Mucosa of descending colon (tissue), 3 donors: ENCODE results near the gene GABRR3. TPM values are rescaled to one million over a fixed set of nuclear protein-coding genes. Genes with fewer than 3 reads are reported as not detected.
A peak's percentile ranks its signal among the peaks of the same experiment; 100 is the strongest.

Experiments
- ATAC-seq: fragments of 200-7000 bp; cut with Tn5 transposase; one replicate; pipeline ENCODE4 v1.9.1; 2020; ENCODE audit warnings: mild to moderate bottlenecking, moderate library complexity
- DNase-seq, 3 donors: peaks; one replicate each; pipeline ENCODE4 v3.0.0-alpha.2; 2020
- H3K36me3 ChIP-seq: fragments of 200-600 bp; one replicate; pipeline ENCODE4 v1.8.0; 2021; ENCODE audit warnings: low read depth, mild to moderate bottlenecking
- H3K4me1 ChIP-seq: fragments of 200-600 bp; one replicate; pipeline ENCODE4 v1.8.0; 2021; ENCODE audit warnings: low read depth, mild to moderate bottlenecking
- H3K4me3 ChIP-seq: fragments of 200-600 bp; one replicate; pipeline ENCODE4 v1.8.0; 2021; ENCODE audit warnings: mild to moderate bottlenecking
- H3K9me3 ChIP-seq: fragments of 200-600 bp; one replicate; pipeline ENCODE4 v1.8.0; 2021; ENCODE audit warnings: mild to moderate bottlenecking
- CTCF ChIP-seq: fragments of 200-600 bp; IDR thresholded peaks from one replicate; pipeline ENCODE4 v1.8.0; 2022; ENCODE audit warnings: antibody characterized with exemption, mild to moderate bottlenecking
- intact Hi-C, 2 donors: fragments of 100-400 bp; cut with DNase I in 1 of 2; cut with micrococcal nuclease in 1 of 2; formaldehyde crosslinking; loops; one replicate each; pipeline versions ENCODE4 v1.11.0 to v1.11.1; 2022; cut with DNase I, micrococcal nuclease
- total RNA-seq, 3 donors: library from RNA; stranded (reverse); fragmentation: NEBNext Ultra II Directional in 2 of 3; extraction: Animal tissue kit (Norgen Biotek cat#: 25700) in 2 of 3; gene quantifications; one replicate each; pipeline versions ENCODE4 v1.2.1 to v1.2.4, GENCODE V29; 2021 to 2023
- donor health status: DM: no; HTN: no; CAD: no; lungs with moderate emphysema.
- donor health status: DM: no; HTN: no; CAD: no.
- donor health status: DM: no; HTN: yes; CAD: no.

Gene GABRR3
- total RNA-seq, 3 donors from 2014 or later, result not detected

GRCh38 chr3:97940034-97940433 is 95.1 kb downstream of the GABRR3 start:
- intact Hi-C loops, result no loop called here
- Histone ChIP-seq H3K4me1 (no peaks in the 10 kb centered on the region), H3K36me3 (no peaks in the 10 kb centered on the region), H3K9me3 (no peaks in the 10 kb centered on the region), H3K4me3 (no peak overlapping the region)
- no peak for DNase-seq
- peak; percentile 25 for ATAC-seq
- no peak for TF ChIP-seq CTCF

- intact Hi-C loops, result no loop called here
- no peak for TF ChIP-seq CTCF
- Histone ChIP-seq H3K36me3 (no peaks in the 10 kb centered on the region), H3K4me3 (no peak overlapping the region), H3K4me1 (no peaks in the 10 kb centered on the region), H3K9me3 (no peaks in the 10 kb centered on the region)
- ATAC-seq (no peak), DNase-seq (no peak)
Measured at GRCh38 chr3:97939401-97939800, 95.7 kb downstream of the GABRR3 start.

- H3K9me3 ChIP-seq, result no peaks in the 10 kb centered on the region
- no peaks in the 10 kb centered on the region for H3K4me1 ChIP-seq
- intact Hi-C loops, result no loop called here
- no peak overlapping the region for H3K4me3 ChIP-seq
- no peak for TF ChIP-seq CTCF
- no peaks in the 10 kb centered on the region for H3K36me3 ChIP-seq
- ATAC-seq, result no peak
- DNase-seq, result no peak
Measured at GRCh38 chr3:97938444-97938843, 96.7 kb downstream of the GABRR3 start.

GRCh38 chr3:97937205-97937604 is 97.9 kb downstream of the GABRR3 start:
- TF ChIP-seq CTCF, result no peak

GRCh38 chr3:97935842-97936241 is 99.3 kb downstream of the GABRR3 start:
- no peak for TF ChIP-seq CTCF
- no peak for ATAC-seq
- no peak for DNase-seq
- Histone ChIP-seq H3K4me1 (no peaks in the 10 kb centered on the region), H3K4me3 (no peak overlapping the region), H3K9me3 (no peaks in the 10 kb centered on the region), H3K36me3 (no peaks in the 10 kb centered on the region)
- intact Hi-C loops, result no loop called here

More at GRCh38 chr3:97937205-97937604, 97.9 kb downstream of the GABRR3 start:
- no peak for DNase-seq
- ATAC-seq, result no peak
- Histone ChIP-seq H3K9me3 (no peaks in the 10 kb centered on the region), H3K4me1 (no peaks in the 10 kb centered on the region), H3K4me3 (no peak overlapping the region), H3K36me3 (no peaks in the 10 kb centered on the region)
- intact Hi-C loops, result no loop called here

Other genes with a start within 250 kb of the GABRR3 start
- 10 to 100 TPM; 13.6 to 71.6 (median 14.5) TPM for gene CRYBG3, start 213.3 kb downstream of the GABRR3 start, total RNA-seq
- gene RIOX2, start 62.9 kb downstream of the GABRR3 start, total RNA-seq, result 10 to 100 TPM; 13.5 to 20.8 (median 20.7) TPM
- not detected for gene OR5AC2, start 51.9 kb upstream of the GABRR3 start, total RNA-seq
- not detected for gene OR5H1, start 95.4 kb upstream of the GABRR3 start, total RNA-seq
- gene OR5H14, start 112.2 kb upstream of the GABRR3 start, total RNA-seq, result not detected
- not detected for gene OR5H15, start 131.4 kb upstream of the GABRR3 start, total RNA-seq
- gene OR5H6, start 228.9 kb upstream of the GABRR3 start, total RNA-seq, result not detected
- gene OR5H2, start 247.2 kb upstream of the GABRR3 start, total RNA-seq, result not detected